GM12878 (cell line): Measurements from ENCODE around the gene TMEM179B. TPM values are rescaled to one million over a fixed set of nuclear protein-coding genes. Genes with fewer than 3 reads are reported as not detected.

Source experiments
- ASH2L ChIP-seq: fragments of 300-600, 200-600 bp; sonication (generic); IDR thresholded peaks from 2 replicates; pipeline ENCODE4 v1.6.1; 2017; ENCODE audit warnings: low read depth, mild to moderate bottlenecking, borderline replicate concordance
- CREB1 ChIP-seq: IDR thresholded peaks from 2 replicates; pipeline ENCODE4 v1.6.1; 2012; ENCODE audit warnings: low read depth, mild to moderate bottlenecking, inconsistent platforms
- CREM ChIP-seq: IDR thresholded peaks from 2 replicates; pipeline ENCODE4 v1.6.1; 2014; ENCODE audit warnings: antibody characterized with exemption, low read depth
- IRF4 ChIP-seq: IDR thresholded peaks from 2 replicates; pipeline ENCODE4 v1.6.1; 2011; ENCODE audit warnings: low read depth, low read length
- SUZ12 ChIP-seq: fragments of 200-600 bp; sonication (generic); IDR thresholded peaks from one replicate; pipeline ENCODE4 v1.6.1; 2018; ENCODE audit warnings: antibody characterized with exemption, mild to moderate bottlenecking; ENCODE audit not compliant: unreplicated experiment
- ZNF207 ChIP-seq: fragments of 450-650 bp; IDR thresholded peaks from 2 replicates; pipeline ENCODE4 v1.6.1; 2014; ENCODE audit warnings: antibody characterized with exemption, mild to moderate bottlenecking, borderline replicate concordance
- polyA plus RNA-seq, 11 experiments: library from polyadenylated mRNA; depleted of rRNA in 4 of 11; unstranded in 6 of 11; stranded (reverse) in 5 of 11; fragments of >200 nt; fragmentation: Nextera tagmentation in 4 of 11; fragmentation: Illumina TruSeq in 1 of 11; extraction: Ambion mirVana in 4 of 11; extraction: Trizol in 1 of 11; gene quantifications; 1 replicate in 1 of 11; 2 replicates in 10 of 11; pipeline versions ENCODE4 v1.2.1 to v1.2.3, GENCODE V29; 2011 to 2016; ENCODE audit warnings: inconsistent platforms in 2 of 11, missing spikeins in 2 of 11, low read depth in 1 of 11
- total RNA-seq, 4 experiments: library from RNA; depleted of rRNA in 3 of 4; stranded (reverse); fragments of >200 nt in 3 of 4; fragmentation: Illumina TruSeq in 1 of 4; extraction: Trizol in 1 of 4; gene quantifications; 2 replicates each; pipeline versions ENCODE4 v1.2.1 to v1.2.3, GENCODE V29; 2013 to 2021
- TF ChIP-seq, protein P1 (sequence below): fragments of 450-650 bp; IDR thresholded peaks from 2 replicates; pipeline ENCODE4 v1.6.1; 2017; ENCODE audit warnings: mild to moderate bottlenecking
- TF ChIP-seq, protein P2 (sequence below): fragments of 450-650 bp; IDR thresholded peaks from 2 replicates; pipeline ENCODE4 v1.6.1; 2017; ENCODE audit warnings: borderline replicate concordance
- TF ChIP-seq, protein P3 (sequence below): IDR thresholded peaks from 2 replicates; pipeline ENCODE4 v1.6.1; 2012; ENCODE audit warnings: low read depth, low read length, improper control_type of control experiment

Gene TMEM179B
- total and polyA plus RNA-seq, 10 of the 15 experiments (the other 5 are each of a cell fraction or from before 2014, with no cell fraction given): 21.7 to 82.4 (median 42.0) TPM

DNA sequence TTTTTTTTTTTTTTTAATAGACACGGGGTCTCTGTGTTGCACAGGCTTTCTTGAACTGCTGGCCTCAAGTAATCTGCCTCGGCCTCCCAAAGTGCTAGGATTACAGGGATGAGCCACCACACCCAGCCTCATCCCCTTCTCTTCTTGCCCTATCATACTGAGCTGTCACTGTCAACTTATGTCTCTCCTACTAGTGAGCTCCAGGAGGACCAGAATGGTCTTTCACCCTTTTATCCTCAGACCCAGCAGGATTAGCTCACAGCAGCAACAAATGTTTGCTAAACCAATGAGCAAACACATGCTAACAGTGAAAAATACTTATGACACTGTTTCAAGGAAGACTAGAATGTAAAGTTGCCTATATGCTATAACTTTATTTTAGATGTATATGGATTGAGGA lies 24.5 kb downstream of the TMEM179B start (continued):
- TF ChIP-seq, protein P1, sequence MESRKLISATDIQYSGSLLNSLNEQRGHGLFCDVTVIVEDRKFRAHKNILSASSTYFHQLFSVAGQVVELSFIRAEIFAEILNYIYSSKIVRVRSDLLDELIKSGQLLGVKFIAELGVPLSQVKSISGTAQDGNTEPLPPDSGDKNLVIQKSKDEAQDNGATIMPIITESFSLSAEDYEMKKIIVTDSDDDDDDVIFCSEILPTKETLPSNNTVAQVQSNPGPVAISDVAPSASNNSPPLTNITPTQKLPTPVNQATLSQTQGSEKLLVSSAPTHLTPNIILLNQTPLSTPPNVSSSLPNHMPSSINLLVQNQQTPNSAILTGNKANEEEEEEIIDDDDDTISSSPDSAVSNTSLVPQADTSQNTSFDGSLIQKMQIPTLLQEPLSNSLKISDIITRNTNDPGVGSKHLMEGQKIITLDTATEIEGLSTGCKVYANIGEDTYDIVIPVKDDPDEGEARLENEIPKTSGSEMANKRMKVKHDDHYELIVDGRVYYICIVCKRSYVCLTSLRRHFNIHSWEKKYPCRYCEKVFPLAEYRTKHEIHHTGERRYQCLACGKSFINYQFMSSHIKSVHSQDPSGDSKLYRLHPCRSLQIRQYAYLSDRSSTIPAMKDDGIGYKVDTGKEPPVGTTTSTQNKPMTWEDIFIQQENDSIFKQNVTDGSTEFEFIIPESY: no peak
- TF ChIP-seq, protein P2, sequence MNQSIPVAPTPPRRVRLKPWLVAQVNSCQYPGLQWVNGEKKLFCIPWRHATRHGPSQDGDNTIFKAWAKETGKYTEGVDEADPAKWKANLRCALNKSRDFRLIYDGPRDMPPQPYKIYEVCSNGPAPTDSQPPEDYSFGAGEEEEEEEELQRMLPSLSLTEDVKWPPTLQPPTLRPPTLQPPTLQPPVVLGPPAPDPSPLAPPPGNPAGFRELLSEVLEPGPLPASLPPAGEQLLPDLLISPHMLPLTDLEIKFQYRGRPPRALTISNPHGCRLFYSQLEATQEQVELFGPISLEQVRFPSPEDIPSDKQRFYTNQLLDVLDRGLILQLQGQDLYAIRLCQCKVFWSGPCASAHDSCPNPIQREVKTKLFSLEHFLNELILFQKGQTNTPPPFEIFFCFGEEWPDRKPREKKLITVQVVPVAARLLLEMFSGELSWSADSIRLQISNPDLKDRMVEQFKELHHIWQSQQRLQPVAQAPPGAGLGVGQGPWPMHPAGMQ: no peak
- TF ChIP-seq ZNF207: no peak
- TF ChIP-seq SUZ12: no peak
- TF ChIP-seq CREM: no peak
- TF ChIP-seq, protein P3, sequence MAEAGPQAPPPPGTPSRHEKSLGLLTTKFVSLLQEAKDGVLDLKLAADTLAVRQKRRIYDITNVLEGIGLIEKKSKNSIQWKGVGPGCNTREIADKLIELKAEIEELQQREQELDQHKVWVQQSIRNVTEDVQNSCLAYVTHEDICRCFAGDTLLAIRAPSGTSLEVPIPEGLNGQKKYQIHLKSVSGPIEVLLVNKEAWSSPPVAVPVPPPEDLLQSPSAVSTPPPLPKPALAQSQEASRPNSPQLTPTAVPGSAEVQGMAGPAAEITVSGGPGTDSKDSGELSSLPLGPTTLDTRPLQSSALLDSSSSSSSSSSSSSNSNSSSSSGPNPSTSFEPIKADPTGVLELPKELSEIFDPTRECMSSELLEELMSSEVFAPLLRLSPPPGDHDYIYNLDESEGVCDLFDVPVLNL: no peak
- TF ChIP-seq IRF4: no peak
- no peak for TF ChIP-seq CREB1
- TF ChIP-seq ASH2L: no peak
